Left renal pelvis (tissue), 4 donors: Measurements from ENCODE around the gene COL2A1. TPM values are rescaled to one million over a fixed set of nuclear protein-coding genes. Genes with fewer than 3 reads are reported as not detected.

ENCODE experiments used
- DNase-seq, 4 donors: peaks; one replicate each; pipeline ENCODE4 v3.0.0-alpha.2; 2013; ENCODE audit warnings: low read depth in 4 of 4, low spot score in 3 of 4
- polyA plus RNA-seq, 4 donors: library from polyadenylated mRNA; unstranded; fragments of 120-200 nt; gene quantifications; one replicate each; pipeline ENCODE4 v1.2.1, GENCODE V29; 2013; ENCODE audit not compliant: insufficient read length in 4 of 4

The COL2A1 gene
- polyA plus RNA-seq = 10 to 100 TPM; 41.2 to 79.4 (median 51.2) TPM

- no peak for DNase-seq
Observed at GRCh38 chr12:48004053-48004941, at the start of gene COL2A1. COL2A1 (minus strand) TSS chr12:48004476; CDS start chr12:48004321, 155 bp downstream.

GRCh38 chr12:48053883-48054282 is 49.6 kb upstream of the COL2A1 start:
- DNase-seq = no peak

DNA sequence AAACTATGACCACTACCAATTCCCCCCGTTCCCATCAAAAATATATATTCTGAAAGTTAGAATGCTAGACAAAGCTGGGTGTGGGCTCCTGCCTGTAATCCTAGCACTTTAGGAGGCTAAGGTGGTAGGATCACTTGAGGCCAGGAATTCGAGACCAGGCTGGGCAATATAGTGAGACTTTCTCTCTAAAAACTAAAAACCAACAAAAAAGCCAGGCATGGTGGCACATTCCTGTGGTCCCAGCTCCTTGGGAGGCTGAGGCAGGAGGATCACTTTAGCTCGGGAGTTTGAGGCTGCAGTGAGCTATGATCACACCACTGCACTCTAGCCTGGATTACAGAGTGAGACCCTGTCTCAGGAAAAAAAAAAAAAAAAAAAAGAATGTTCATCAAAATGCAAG is 48.8 kb upstream of the COL2A1 start:
- no peak for DNase-seq

GRCh38 chr12:48051681-48052080 is 47.4 kb upstream of the COL2A1 start:
- DNase-seq = no peak

DNA sequence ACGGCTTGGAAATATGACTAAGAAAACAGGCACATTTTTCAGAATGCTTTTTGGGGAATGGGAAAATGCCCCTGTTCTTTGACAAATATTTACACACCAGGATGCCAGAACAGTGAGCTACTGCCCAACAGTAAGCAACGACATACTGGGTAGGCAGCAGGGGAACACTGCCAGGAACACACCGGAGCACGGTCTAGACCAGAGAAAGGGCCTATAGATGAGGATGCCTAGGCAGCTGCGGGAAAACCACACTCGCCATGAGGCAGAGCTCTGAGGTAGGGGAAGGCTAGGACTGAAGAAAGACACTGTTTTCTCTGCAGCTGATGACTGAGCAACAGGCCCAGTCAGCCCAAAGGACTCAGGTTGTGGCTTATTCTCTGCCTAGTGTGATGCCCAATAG is 45.9 kb upstream of the COL2A1 start:
- no peak for DNase-seq

DNA sequence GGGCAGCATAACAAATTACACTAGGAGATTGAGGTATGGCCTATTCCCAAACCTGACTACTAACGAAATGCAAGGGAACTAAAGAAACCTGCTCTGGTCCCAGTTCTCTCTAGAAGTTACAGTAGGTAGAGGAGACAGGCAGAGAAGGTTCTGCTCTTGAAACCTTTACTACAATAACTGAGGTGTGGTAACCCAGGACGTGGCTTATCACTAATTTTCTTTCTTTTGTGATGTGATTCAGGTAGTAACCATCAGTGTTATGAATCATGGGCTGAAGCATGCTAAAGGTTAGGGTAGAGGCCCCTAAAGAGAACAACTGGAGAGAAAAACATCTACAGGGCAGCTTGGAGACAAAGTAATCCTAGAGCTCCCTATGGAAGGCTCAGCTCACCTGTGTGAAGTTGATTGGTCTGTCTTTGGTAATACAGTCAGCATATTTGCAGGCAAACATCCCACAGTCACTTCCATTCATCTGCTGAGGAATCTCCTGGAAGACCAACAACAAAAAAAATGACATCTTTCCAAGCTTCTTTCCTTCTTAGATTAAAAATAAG is 41.8 kb upstream of the COL2A1 start:
- no peak for DNase-seq

GRCh38 chr12:48045061-48045846 is 41.0 kb upstream of the COL2A1 start:
- DNase-seq = no peak

DNA sequence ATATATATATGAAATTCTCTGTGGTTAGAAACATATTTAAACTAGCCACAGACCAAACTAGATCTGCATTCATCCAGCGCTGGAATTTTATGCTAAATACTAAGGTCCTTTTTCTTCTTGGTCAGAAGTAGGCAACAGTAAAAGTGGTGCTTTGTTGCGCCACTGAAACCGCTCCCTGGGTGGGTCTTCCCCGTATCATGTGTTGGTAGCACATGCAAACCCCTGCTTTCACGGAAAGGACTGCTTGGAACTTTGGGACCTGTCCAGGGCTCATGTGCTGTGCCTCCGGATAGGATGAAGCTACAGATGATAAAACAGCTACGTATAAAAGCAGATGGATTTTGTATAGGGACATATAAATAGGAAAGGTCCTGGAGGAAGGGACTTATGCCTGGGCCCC is 40.1 kb upstream of the COL2A1 start:
- DNase-seq = no peak

GRCh38 chr12:48043771-48044170 is 39.5 kb upstream of the COL2A1 start:
- DNase-seq = no peak

DNA sequence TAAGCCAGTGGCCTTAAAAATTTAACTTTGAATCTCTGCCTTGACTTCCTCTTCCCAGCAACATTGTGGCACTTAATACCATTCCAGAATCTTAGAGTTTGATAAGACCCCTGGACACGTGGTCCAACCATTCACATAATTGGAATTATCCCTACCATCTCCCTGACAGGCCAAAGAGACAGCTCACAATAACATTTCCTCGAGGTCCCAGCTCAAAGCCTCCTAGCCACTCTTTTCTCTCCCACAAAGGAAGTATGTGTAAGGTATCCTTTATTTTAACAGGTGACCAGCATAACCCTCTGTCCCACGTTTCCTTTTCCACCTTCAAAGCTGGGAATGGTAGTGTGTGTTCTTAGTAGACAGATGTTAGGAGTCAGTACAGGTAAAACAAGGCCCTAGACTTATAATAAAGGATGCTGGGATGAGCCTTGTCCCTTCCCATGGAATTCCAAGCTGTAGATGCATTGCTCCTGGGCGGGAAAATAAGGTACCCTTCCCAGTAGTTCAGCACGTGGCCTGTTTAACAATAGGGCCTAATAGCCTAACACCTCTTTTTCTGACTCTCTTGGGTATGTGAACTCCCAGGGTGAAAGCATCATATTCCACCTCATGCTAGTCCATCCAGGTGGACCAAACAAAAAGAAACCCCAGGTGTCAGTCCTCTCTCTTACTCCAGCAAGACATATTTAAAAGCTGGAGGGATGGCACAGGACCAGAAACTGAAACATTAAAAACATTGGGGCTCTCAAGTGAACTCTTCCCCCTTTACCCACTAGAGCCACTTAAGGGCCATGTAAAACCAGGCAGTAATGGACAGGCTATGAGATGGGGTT is 37.5 kb upstream of the COL2A1 start:
- no peak for DNase-seq

- DNase-seq = no peak
Observed at GRCh38 chr12:48040354-48040753, 36.1 kb upstream of the COL2A1 start.

DNA sequence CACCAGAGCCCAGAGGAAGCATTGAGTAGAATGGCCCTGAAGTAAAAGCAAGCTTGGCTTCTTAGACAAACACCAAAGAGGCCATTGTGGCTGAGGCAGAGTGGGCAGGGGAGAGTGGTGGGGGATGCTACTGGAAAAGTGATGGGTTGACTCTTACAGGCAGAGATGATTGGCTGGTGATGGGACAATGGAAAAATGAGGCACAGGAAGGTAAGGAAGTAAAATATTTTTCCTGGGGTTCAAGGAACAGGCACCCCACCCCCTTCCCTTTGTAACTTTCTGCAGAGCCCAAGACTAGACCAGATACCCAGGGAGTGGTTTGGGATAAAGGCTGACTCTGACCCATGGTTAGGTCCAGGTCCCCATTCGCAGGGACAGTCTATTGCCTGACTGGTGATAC is 34.9 kb upstream of the COL2A1 start:
- DNase-seq = no peak

DNA sequence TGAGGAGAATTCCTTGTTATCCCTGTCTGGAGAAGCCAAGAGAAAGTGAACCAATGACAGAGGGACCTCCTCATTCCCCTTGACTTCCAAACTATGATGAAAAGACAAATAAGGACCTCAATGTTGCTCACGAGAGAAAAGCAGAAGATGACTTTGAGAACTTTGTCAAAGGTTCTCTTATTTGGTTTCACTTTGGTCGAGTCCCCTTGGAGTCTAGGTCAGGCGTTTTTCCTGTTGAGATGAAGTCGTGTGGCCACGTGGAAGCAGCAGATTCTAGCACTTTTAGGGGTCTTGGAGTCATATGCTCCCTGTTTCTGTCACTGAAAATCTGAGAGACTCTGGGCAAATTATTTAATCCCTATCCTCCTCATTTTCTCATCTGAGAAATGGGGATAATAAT is 33.8 kb upstream of the COL2A1 start:
- no peak for DNase-seq

- DNase-seq = peak; percentile 54 to 77 (median 60)
Observed at GRCh38 chr12:48037267-48037915, 33.1 kb upstream of the COL2A1 start.

GRCh38 chr12:48036818-48037217 is 32.5 kb upstream of the COL2A1 start:
- no peak for DNase-seq

DNA sequence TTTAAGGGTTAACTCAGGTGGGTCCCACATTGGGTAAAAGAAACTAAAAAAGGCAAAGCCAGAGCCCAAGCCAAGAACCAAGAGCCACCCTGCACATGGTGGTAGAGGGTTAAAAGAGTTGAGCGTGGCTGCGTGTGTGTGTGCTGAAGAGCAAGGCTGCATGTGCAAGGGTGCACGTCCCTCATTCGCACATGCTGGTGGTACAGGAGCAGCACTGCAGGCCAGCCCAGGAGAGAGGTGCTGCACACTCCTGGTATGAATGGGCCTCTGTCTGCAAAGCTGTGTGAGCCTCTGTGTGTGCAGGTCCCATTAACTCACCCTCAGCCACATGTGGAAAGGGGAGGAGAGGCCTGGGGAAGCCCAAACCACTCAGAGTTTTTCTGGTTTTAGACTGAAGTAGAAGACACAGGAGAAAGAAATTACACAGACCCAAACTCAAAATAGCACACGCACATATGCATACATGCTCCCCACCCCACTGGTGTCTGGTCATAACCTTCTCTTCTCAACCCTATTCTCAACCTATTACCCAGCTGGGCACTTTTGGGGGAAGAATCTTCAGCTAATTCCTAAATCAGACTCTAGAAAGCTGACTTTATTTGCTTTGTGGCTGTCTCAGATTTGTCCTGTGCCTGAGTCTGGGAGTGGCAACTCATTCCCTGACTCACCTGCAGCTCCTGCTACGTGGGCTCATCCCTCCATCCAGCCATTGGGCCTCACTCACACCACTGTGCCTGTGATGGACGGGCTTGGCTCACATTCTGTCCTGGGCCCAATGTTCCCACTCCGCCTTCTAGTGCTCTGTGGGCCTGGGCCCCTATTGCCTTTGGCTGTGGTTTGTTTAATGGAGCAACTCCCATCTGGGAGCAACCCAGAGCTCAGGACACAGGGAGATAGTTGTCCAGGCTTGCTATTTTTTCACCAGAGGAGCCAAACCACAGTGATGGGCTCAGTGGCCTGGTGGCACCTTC is 30.8 kb upstream of the COL2A1 start:
- DNase-seq = no peak

- DNase-seq = no peak
Observed at GRCh38 chr12:48033451-48033850, 29.2 kb upstream of the COL2A1 start.

DNA sequence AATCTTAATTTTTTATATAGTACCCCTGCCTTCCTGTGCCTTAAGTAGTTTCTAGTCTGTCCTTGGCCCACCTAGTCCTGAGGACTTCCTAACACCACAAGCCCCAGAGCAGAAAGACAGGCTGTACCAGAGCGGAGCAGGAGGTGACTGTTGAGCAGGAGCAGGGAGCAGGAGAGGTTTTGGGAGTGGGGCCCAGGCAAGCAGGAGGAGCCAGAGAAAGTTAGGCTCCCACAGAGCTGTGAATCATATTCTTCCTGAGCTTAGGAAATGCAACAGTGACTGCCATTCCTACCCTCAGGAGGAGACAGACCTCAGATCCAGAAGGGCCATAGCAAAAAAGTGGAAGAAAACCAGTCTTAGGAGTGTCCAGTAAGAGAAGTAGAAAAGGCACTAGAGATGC is 28.3 kb upstream of the COL2A1 start:
- no peak for DNase-seq
